GM18499 (cell line): ENCODE measurements around the gene TH.
"Not testable (repeated sequence)": the region's sequence is repeated elsewhere in the genome, so short reads cannot be mapped to it uniquely, and the experiment has no call there.

Source experiments
- ATAC-seq: cut with Tn5 transposase; IDR thresholded peaks from one replicate; pipeline ENCODE4 v1.9.1; 2021; ENCODE audit warnings: moderate number of reproducible peaks; ENCODE audit not compliant: insufficient read depth, unreplicated experiment

The TH gene

DNA sequence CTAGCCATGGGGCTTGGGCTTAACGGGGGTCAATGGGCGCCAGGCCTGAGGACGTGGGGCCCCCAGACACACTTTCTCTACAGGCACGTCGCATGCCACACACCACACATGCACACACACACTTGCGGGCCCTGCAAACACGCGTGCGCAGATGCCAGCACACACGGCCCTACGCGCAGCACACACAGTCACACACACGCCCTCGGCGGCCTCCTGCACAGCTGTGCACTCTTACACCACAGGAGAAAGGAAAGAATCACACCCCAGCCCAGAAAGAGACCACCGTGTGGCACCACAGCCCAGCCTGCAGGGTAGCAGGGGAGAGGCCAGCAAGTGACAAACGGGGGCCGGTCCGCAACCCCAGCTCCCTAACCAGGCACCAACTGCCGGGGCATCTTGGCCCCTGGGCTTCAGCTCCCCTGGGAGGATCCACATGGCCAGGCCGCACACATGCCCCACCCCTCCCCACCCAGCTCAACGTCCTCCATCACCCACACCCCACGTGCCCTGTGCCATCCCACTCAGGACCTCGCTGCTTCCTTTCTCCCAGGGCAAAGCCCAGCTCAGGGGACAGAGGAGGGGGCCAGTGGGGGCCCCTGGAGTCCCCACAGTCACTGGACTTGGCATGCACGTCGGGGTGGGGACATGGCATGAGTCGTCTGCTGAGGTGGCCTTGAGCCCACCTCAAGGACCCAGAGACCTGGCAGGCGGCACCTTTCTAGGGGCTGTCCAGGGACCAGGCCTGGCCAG is 26.3 kb upstream of the TH start:
- no peak for ATAC-seq

- no peak for ATAC-seq
Observed at GRCh38 chr11:2196970-2197770, 25.6 kb upstream of the TH start.

DNA sequence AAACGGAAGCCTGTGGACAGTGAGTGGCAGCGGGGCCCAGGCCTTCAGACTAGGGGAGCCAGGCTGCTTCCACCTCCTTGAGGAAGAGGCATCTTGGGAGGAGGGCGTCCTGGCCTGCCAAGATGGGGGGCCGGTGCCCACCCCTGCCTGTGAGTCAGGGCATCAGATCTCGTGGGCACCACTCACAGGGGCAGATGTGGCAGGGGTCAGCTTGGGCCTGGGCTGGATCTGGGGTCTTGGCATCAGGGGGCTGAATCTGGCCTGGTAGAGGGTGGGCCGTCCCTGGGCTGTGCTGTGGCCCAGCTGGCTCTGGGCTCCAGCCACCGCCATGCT is 24.1 kb upstream of the TH start:
- ATAC-seq, result no peak

DNA sequence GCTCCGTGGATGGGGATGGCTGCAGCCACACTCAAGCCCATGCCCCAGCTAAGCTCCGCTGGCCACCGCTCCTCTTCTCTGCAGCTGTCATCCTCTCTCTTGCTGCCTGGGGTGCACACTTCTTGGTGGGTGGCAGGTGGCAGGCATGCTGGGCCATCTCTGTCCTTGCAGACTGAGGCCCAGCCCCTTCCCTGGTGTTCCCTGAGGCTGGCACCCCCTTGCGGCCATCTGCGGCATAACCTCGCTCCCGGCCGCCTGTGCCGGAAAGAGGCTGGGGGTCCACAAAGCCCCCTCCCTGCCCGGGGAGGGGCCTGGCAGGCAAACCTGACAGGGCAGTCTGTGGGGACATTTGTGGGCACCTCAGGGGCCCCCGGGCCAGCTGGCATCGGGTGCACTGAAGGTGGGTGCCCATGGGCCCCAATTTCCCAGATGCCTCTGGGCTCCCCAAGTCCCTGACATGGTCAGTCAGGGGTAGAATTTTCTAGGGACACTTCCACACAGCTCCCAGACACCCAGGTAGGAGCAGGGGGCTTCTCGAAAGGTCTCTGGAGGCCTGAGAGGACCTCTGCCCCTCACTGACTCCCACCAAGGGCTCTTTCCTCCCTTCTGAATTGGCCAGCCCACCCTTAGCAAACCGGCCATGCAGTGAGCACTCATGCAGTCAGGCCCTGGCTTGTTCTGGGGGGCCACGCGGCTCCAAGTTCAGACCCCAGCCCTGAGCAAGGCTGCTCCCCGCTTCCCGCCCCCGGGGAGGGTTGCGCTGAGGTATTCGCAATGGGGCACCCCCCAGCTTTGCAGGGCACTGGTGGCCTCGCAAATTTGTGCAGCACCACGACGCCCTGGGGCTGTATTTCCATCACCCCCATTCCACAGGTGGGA is 23.5 kb upstream of the TH start:
- ATAC-seq, result no peak

DNA sequence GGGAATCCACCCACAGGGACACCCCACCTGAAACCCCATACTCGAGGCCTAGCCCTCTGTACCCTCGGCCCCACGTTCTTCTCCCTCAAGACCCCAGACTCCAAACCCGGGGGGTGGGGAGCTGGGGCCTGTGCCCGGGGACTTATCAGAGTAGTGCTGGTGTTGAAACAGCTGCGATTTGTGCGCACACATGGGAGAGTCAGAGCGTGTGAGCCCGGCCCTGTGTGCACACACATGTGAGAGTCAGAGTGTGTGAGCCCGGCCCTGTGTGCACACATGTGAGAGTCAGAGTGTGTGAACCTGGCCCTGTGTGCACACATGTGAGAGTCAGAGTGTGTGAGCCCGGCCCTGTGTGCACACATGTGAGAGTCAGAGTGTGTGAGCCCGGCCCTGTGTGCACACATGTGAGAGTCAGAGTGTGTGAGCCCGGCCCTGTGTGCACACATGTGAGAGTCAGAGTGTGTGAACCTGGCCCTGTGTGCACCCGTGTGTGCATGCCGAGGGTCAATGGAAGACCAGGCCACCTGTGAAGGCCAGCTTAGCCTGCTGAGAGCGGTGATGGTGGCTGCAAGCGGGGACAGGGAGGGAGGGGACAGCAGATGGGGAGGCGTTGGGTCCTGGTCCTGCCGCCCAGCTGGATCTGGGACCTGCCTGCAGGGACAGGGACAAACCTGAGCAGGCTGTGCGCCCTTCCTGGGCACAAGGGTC is 22.4 kb upstream of the TH start:
- not testable (repeated sequence) for ATAC-seq

DNA sequence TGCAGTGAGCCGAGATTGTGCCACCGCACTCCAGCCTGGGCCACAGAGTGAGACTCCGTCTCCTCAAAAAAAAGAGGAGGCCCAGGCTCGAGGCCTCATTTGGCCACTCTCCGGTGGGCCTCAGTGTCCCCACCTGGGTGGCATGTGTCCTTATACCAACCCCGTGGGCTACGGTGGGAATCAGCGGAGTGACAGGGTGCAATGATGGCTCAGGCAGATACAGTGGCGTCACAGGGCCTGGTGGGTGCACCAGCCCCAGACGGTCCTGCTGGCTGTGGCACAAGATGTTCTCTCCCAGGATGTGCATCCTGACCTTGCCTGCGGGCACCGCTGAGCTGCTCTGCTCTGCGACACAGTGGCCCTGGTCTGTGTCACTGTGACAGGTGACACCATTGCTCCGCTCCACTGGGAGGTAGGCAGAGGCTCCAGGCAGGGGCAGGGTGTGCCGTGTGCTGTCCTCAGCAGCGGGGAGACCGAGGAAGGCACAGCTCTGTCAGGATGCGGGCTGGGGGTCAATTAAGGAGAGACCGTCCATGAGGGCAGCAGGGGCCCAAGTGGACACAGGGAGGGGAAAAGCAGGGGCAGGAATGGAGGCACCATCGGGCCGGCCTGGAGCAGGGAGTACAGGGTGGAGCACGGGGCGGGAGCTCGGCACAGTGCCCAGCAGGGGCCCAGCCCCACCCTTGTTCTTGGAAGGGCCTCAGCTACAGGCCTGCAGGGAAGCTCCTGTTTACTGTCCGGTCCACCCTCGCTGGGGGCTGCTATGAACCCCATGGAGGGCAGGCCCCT is 21.7 kb upstream of the TH start:
- no peak for ATAC-seq

DNA sequence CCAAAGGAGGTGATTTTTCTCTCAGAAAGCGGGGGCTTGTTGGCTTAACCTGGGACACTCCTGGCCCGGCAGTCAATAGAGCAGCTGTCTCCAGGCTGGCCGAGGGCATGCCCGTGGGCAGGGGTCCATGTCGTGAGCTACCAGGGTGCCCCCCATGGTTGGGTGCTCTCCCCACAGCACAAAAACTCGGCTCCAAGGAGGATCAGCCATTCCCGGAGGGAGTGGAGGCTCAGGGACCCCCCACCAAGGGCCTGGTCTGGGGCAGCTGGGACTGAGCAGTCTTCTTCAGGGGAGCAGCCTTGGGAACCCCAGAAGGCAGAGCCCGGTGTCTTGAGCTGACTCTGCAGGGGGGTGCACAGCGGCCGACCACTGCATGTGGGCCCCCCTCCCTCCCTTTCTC is 20.8 kb upstream of the TH start:
- ATAC-seq, result no peak

- no peak for ATAC-seq
Observed at GRCh38 chr11:2191883-2192282, 20.3 kb upstream of the TH start.

DNA sequence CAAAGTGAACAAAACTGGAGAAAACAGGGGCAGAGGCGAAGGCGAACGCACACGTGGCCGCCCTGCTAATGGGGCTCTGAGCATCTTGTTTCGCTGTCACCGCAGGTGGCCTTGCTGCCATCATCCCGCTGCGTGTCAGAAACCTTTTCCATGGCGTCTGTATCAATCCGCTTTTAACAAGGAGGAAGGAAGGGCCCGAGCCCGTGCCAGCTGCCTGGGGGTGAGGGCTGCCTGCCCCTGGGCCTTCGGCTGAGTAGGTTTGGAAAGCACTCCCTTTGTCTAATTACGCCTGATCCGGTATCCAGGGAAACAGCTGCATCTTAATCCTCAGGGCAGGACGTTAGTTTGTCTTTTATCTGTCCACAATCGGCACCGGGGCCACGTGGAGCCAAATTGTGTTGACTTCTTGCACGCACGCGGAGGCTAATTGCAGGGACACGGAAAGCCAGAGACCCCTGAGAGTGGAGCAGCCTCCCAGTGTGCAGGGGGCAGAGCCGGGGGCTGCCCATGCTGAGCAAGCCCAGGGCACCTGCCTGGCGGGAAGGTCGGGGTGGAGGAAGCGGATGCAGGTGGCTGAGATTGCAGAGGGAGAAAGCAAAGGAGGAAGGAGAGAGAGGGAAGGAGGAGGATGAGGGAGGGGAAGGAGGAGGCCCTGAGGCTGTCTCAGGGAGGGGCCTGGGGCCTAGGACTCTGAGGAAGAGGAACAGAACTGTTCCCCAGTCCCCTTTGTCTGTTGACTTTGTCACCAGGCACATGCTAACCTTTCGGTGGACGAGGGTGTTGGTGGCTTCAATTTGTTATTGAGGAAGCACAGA is 19.2 kb upstream of the TH start:
- no peak for ATAC-seq

GRCh38 chr11:2189938-2190656 is 18.5 kb upstream of the TH start:
- ATAC-seq, result no peak

- ATAC-seq, result no peak
Observed at GRCh38 chr11:2188745-2189144, 17.1 kb upstream of the TH start.

DNA sequence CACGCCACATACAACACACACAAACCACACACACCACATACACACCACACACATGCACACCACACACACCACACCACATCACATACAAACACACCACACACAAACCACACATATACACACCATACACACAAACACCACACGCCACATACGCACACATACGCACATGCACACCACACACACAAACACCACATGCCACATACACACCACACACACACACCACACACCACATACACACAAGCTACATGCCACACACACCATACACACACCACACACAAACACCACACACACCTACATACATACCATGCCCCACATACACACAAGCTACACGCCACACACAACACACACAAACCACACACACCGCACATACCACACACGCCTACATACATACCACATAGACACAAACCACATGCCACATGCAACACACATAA is 15.7 kb upstream of the TH start:
- no peak for ATAC-seq

- no peak for ATAC-seq
Observed at GRCh38 chr11:2186669-2187279, 15.2 kb upstream of the TH start.

GRCh38 chr11:2185324-2186085 is 13.9 kb upstream of the TH start:
- ATAC-seq, result no peak

DNA sequence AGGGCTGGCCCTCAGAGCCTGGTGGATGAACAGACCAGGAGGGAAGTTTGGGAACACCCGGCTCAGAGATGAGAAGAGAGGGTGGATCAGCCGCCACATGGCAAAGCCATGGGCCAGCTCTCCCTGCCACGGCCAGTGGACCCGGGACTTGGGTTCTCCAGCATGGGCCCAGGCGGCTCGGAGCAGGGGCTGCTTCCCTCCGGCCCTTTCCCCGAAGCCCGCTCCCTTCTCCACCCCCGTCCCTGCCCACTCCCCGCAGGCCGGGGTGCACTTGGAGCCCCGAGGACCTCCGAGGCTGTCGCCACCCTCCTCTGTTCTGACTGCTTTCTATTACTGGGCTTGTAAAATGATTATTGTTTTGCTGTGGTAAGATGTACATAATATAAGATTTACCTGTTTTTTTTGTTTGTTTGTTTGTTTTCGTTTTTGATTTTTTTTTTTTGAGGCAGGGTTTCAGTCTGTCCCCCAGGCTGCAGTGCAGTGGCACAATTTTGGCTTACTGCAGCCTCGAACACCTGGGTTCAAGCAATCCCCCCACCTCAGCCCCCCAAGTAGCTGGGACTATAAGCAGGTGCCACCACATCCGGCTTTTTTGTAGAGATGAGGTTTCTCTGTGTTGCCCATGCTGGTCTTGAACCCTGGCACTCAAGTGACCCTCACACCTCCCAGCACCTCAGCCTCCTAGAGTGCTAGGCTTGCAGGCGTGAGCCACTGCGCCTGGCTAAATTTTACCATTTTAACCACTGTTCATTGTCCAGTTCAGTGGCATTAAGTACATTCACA is 11.3 kb upstream of the TH start:
- no peak for ATAC-seq

GRCh38 chr11:2182075-2182474 is 10.5 kb upstream of the TH start:
- no peak for ATAC-seq
